Measurements from ENCODE around the gene MLPH. TPM values are rescaled to one million over a fixed set of nuclear protein-coding genes. Genes with fewer than 3 reads are reported as not detected.

The MLPH gene
- polyA plus RNA-seq, 1 donor = 31.8 TPM

- no peak for DNase-seq
- WGBS (ENCODE audit: insufficient coverage, low lambda C conversion rate) = no CpG with 5 or more reads among the region's 23 CpGs
- peaks cover 17% of the 10 kb centered on the region for H3K27me3 ChIP-seq (ENCODE audit: control insufficient read depth, insufficient read depth, low read length)
- H3K9me3 ChIP-seq (ENCODE audit: control insufficient read depth, low read depth, low read length) = no peaks in the 10 kb centered on the region
- H3K4me3 ChIP-seq (ENCODE audit: low read length) = no peak overlapping the region
- H3K36me3 ChIP-seq (ENCODE audit: control insufficient read depth, insufficient read depth, low read length) = no peaks in the 10 kb centered on the region
- H3K27ac ChIP-seq (ENCODE audit: low read length) = no peak overlapping the region
- no peaks in the 10 kb centered on the region for H3K4me1 ChIP-seq (ENCODE audit: control insufficient read depth, insufficient read depth, low read length)
These were observed 10.2 kb downstream of the MLPH start for GRCh38 chr2:237497009-237497837.

- Histone ChIP-seq H3K27me3 (ENCODE audit: control insufficient read depth, insufficient read depth, low read length) (peaks cover 17% of the 10 kb centered on the region), H3K9me3 (ENCODE audit: control insufficient read depth, low read depth, low read length) (no peaks in the 10 kb centered on the region), H3K27ac (ENCODE audit: low read length) (no peak overlapping the region), H3K36me3 (ENCODE audit: control insufficient read depth, insufficient read depth, low read length) (no peaks in the 10 kb centered on the region), H3K4me1 (ENCODE audit: control insufficient read depth, insufficient read depth, low read length) (no peaks in the 10 kb centered on the region), H3K4me3 (ENCODE audit: low read length) (no peak overlapping the region)
- no CpG with 5 or more reads among the region's 10 CpGs for WGBS (ENCODE audit: insufficient coverage, low lambda C conversion rate)
- no peak for DNase-seq
These were observed 10.8 kb downstream of the MLPH start for GRCh38 chr2:237497838-237498186.

- no peak overlapping the region for H3K27ac ChIP-seq (ENCODE audit: low read length)
- H3K36me3 ChIP-seq (ENCODE audit: control insufficient read depth, insufficient read depth, low read length) = no peaks in the 10 kb centered on the region
- DNase-seq = no peak
- no CpG with 5 or more reads among the region's 11 CpGs for WGBS (ENCODE audit: insufficient coverage, low lambda C conversion rate)
- H3K9me3 ChIP-seq (ENCODE audit: control insufficient read depth, low read depth, low read length) = no peaks in the 10 kb centered on the region
- no peaks in the 10 kb centered on the region for H3K4me1 ChIP-seq (ENCODE audit: control insufficient read depth, insufficient read depth, low read length)
- peaks cover 17% of the 10 kb centered on the region for H3K27me3 ChIP-seq (ENCODE audit: control insufficient read depth, insufficient read depth, low read length)
- H3K4me3 ChIP-seq (ENCODE audit: low read length) = no peak overlapping the region
These were observed 11.3 kb downstream of the MLPH start for GRCh38 chr2:237498341-237498740.

- DNase-seq = no peak
- WGBS (ENCODE audit: insufficient coverage, low lambda C conversion rate) = 80% methylated on average over 2 of the region's 13 CpGs
- Histone ChIP-seq H3K27ac (ENCODE audit: low read length) (no peak overlapping the region), H3K27me3 (ENCODE audit: control insufficient read depth, insufficient read depth, low read length) (peaks cover 15% of the 10 kb centered on the region), H3K4me1 (ENCODE audit: control insufficient read depth, insufficient read depth, low read length) (no peaks in the 10 kb centered on the region), H3K4me3 (ENCODE audit: low read length) (no peak overlapping the region), H3K9me3 (ENCODE audit: control insufficient read depth, low read depth, low read length) (no peaks in the 10 kb centered on the region), H3K36me3 (ENCODE audit: control insufficient read depth, insufficient read depth, low read length) (no peaks in the 10 kb centered on the region)
These were observed 13.8 kb downstream of the MLPH start for GRCh38 chr2:237500681-237501424.

- WGBS (ENCODE audit: insufficient coverage, low lambda C conversion rate) = 80% methylated on average over 2 of the region's 2 CpGs
- H3K27ac ChIP-seq (ENCODE audit: low read length) = no peak overlapping the region
These were observed 15.0 kb downstream of the MLPH start for GRCh38 chr2:237501892-237502513.

GRCh38 chr2:237503201-237503600 lies 16.1 kb downstream of the MLPH start:
- peaks cover 11% of the 10 kb centered on the region for H3K4me1 ChIP-seq (ENCODE audit: control insufficient read depth, insufficient read depth, low read length)
- no peaks in the 10 kb centered on the region for H3K9me3 ChIP-seq (ENCODE audit: control insufficient read depth, low read depth, low read length)
- no peaks in the 10 kb centered on the region for H3K36me3 ChIP-seq (ENCODE audit: control insufficient read depth, insufficient read depth, low read length)
- DNase-seq = no peak
- peaks cover 6% of the 10 kb centered on the region for H3K27me3 ChIP-seq (ENCODE audit: control insufficient read depth, insufficient read depth, low read length)
- no peak overlapping the region for H3K27ac ChIP-seq (ENCODE audit: low read length)
- no peak overlapping the region for H3K4me3 ChIP-seq (ENCODE audit: low read length)
- WGBS (ENCODE audit: insufficient coverage, low lambda C conversion rate) = no CpG with 5 or more reads among the region's 16 CpGs

More at GRCh38 chr2:237501892-237502513, 15.0 kb downstream of the MLPH start:
- H3K4me1 ChIP-seq (ENCODE audit: control insufficient read depth, insufficient read depth, low read length) = peaks cover 1% of the 10 kb centered on the region
- no peaks in the 10 kb centered on the region for H3K9me3 ChIP-seq (ENCODE audit: control insufficient read depth, low read depth, low read length)
- no peaks in the 10 kb centered on the region for H3K36me3 ChIP-seq (ENCODE audit: control insufficient read depth, insufficient read depth, low read length)
- DNase-seq = no peak
- H3K4me3 ChIP-seq (ENCODE audit: low read length) = no peak overlapping the region
- peaks cover 7% of the 10 kb centered on the region for H3K27me3 ChIP-seq (ENCODE audit: control insufficient read depth, insufficient read depth, low read length)

- Histone ChIP-seq H3K4me3 (ENCODE audit: low read length) (no peak overlapping the region), H3K27ac (ENCODE audit: low read length) (no peak overlapping the region), H3K36me3 (ENCODE audit: control insufficient read depth, insufficient read depth, low read length) (no peaks in the 10 kb centered on the region), H3K9me3 (ENCODE audit: control insufficient read depth, low read depth, low read length) (no peaks in the 10 kb centered on the region), H3K4me1 (ENCODE audit: control insufficient read depth, insufficient read depth, low read length) (peaks cover 11% of the 10 kb centered on the region), H3K27me3 (ENCODE audit: control insufficient read depth, insufficient read depth, low read length) (peaks cover 6% of the 10 kb centered on the region)
- no peak for DNase-seq
- WGBS (ENCODE audit: insufficient coverage, low lambda C conversion rate) = no CpG with 5 or more reads among the region's 15 CpGs
These were observed 18.3 kb downstream of the MLPH start for GRCh38 chr2:237505188-237505939.

GRCh38 chr2:237507512-237507911 lies 20.5 kb downstream of the MLPH start:
- 17% methylated on average over 1 of the region's 7 CpGs for WGBS (ENCODE audit: insufficient coverage, low lambda C conversion rate)
- H3K4me3 ChIP-seq (ENCODE audit: low read length) = no peak overlapping the region
- no peaks in the 10 kb centered on the region for H3K36me3 ChIP-seq (ENCODE audit: control insufficient read depth, insufficient read depth, low read length)
- H3K4me1 ChIP-seq (ENCODE audit: control insufficient read depth, insufficient read depth, low read length) = peaks cover 11% of the 10 kb centered on the region
- H3K27ac ChIP-seq (ENCODE audit: low read length) = no peak overlapping the region
- peak; percentile 24 to 58 for DNase-seq
- no peaks in the 10 kb centered on the region for H3K9me3 ChIP-seq (ENCODE audit: control insufficient read depth, low read depth, low read length)
- no peaks in the 10 kb centered on the region for H3K27me3 ChIP-seq (ENCODE audit: control insufficient read depth, insufficient read depth, low read length)

GRCh38 chr2:237508361-237508760 lies 21.3 kb downstream of the MLPH start:
- no peak overlapping the region for H3K27ac ChIP-seq (ENCODE audit: low read length)
- peaks cover 11% of the 10 kb centered on the region for H3K4me1 ChIP-seq (ENCODE audit: control insufficient read depth, insufficient read depth, low read length)
- H3K36me3 ChIP-seq (ENCODE audit: control insufficient read depth, insufficient read depth, low read length) = no peaks in the 10 kb centered on the region
- no peak for DNase-seq
- H3K9me3 ChIP-seq (ENCODE audit: control insufficient read depth, low read depth, low read length) = no peaks in the 10 kb centered on the region
- 100% methylated on average over 3 of the region's 4 CpGs for WGBS (ENCODE audit: insufficient coverage, low lambda C conversion rate)
- H3K4me3 ChIP-seq (ENCODE audit: low read length) = no peak overlapping the region
- H3K27me3 ChIP-seq (ENCODE audit: control insufficient read depth, insufficient read depth, low read length) = no peaks in the 10 kb centered on the region

GRCh38 chr2:237509151-237509550 lies 22.1 kb downstream of the MLPH start:
- H3K27me3 ChIP-seq (ENCODE audit: control insufficient read depth, insufficient read depth, low read length) = no peaks in the 10 kb centered on the region
- WGBS (ENCODE audit: insufficient coverage, low lambda C conversion rate) = no CpG with 5 or more reads among the region's 2 CpGs
- H3K4me1 ChIP-seq (ENCODE audit: control insufficient read depth, insufficient read depth, low read length) = peaks cover 11% of the 10 kb centered on the region
- no peaks in the 10 kb centered on the region for H3K9me3 ChIP-seq (ENCODE audit: control insufficient read depth, low read depth, low read length)
- H3K4me3 ChIP-seq (ENCODE audit: low read length) = no peak overlapping the region
- no peak for DNase-seq
- H3K36me3 ChIP-seq (ENCODE audit: control insufficient read depth, insufficient read depth, low read length) = no peaks in the 10 kb centered on the region
- H3K27ac ChIP-seq (ENCODE audit: low read length) = no peak overlapping the region
